ENCODE data around the gene DCBLD1.

DNA sequence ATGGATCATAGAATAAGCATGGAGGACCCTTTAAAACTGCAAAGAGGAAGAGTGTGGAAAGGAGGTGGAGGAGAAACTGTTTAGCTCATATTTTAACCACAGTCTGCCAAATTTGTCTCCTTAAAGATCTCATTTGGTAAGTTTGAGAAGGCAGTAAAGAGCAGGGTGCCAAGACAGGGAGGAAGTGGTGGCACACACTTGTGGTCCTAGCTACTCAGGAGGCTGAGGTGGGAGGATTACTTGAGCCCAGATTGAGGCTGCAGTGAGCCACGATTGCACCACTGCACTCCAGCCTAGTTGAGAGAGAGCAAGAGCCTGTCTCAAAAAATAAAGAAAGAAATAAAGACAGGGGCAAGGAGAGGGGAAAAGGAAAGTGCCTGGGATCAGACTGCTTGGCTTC is 16.8 kb upstream of the DCBLD1 start:
- TF ChIP-seq, protein P1, sequence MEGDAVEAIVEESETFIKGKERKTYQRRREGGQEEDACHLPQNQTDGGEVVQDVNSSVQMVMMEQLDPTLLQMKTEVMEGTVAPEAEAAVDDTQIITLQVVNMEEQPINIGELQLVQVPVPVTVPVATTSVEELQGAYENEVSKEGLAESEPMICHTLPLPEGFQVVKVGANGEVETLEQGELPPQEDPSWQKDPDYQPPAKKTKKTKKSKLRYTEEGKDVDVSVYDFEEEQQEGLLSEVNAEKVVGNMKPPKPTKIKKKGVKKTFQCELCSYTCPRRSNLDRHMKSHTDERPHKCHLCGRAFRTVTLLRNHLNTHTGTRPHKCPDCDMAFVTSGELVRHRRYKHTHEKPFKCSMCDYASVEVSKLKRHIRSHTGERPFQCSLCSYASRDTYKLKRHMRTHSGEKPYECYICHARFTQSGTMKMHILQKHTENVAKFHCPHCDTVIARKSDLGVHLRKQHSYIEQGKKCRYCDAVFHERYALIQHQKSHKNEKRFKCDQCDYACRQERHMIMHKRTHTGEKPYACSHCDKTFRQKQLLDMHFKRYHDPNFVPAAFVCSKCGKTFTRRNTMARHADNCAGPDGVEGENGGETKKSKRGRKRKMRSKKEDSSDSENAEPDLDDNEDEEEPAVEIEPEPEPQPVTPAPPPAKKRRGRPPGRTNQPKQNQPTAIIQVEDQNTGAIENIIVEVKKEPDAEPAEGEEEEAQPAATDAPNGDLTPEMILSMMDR (IDR thresholded peaks at IDR 0.05), result no peak
- no peak for TF ChIP-seq POLR2A (IDR thresholded peaks at IDR 0.05)
